HL-60 (cell line): ENCODE measurements around the gene LHX5.

Experiments
- DNase-seq, 2 experiments: peaks; one replicate each; pipeline ENCODE4 v3.0.0-alpha.2; 2010 to 2020; ENCODE audit warnings: low read depth in 1 of 2, low spot score in 1 of 2
- H3K27ac ChIP-seq: fragments of 250-450 bp; sonication (Bioruptor Pico); replicated peaks from 2 replicates; pipeline ENCODE4 v1.5.1; 2020; ENCODE audit warnings: mild to moderate bottlenecking, moderate library complexity
- H3K27me3 ChIP-seq: fragments of 250-450 bp; sonication (Bioruptor Pico); 2 replicates; pipeline ENCODE4 v1.5.1; 2021; ENCODE audit warnings: mild to moderate bottlenecking, moderate library complexity; ENCODE audit not compliant: insufficient read depth, poor library complexity, severe bottlenecking
- H3K4me3 ChIP-seq: replicated peaks from 2 replicates; pipeline ENCODE4 v1.5.1; 2011; ENCODE audit warnings: mild to moderate bottlenecking, control low read depth, low read length; ENCODE audit not compliant: insufficient read depth
- CTCF ChIP-seq: IDR thresholded peaks from one replicate; pipeline ENCODE4 v1.5.1; 2011; ENCODE audit warnings: low read length, control low read depth, inconsistent platforms; ENCODE audit not compliant: insufficient read depth
- GABPA ChIP-seq: IDR thresholded peaks from 2 replicates; pipeline ENCODE4 v1.6.1; 2012; ENCODE audit warnings: low read depth
- POLR2AphosphoS5 ChIP-seq: IDR thresholded peaks from 2 replicates; pipeline ENCODE4 v1.6.1; 2012; ENCODE audit warnings: low read depth
- REST ChIP-seq: IDR thresholded peaks from 2 replicates; pipeline ENCODE4 v1.6.1; 2012; ENCODE audit warnings: low read depth; ENCODE audit not compliant: insufficient replicate concordance
- SPI1 ChIP-seq: IDR thresholded peaks from 2 replicates; pipeline ENCODE4 v1.6.1; 2012; ENCODE audit warnings: low read depth, mild to moderate bottlenecking, borderline replicate concordance

Gene LHX5

GRCh38 chr12:113473942-113474341, 2.3 kb upstream of the LHX5 start:
- H3K4me3 ChIP-seq: no peak overlapping the region
- no peak overlapping the region for H3K27ac ChIP-seq
- DNase-seq: no peak
- peaks cover 91% of the 10 kb centered on the region for H3K27me3 ChIP-seq
- no peak for TF ChIP-seq GABPA
- no peak for TF ChIP-seq CTCF
- TF ChIP-seq SPI1: no peak
- TF ChIP-seq POLR2AphosphoS5: no peak
- TF ChIP-seq REST: no peak

- Histone ChIP-seq H3K27ac (no peak overlapping the region), H3K4me3 (no peak overlapping the region), H3K27me3 (peaks cover 91% of the 10 kb centered on the region)
- no peak for DNase-seq
- no peak for TF ChIP-seq SPI1
- TF ChIP-seq POLR2AphosphoS5: no peak
- no peak for TF ChIP-seq REST
- TF ChIP-seq GABPA: no peak
- TF ChIP-seq CTCF: no peak
Measured at GRCh38 chr12:113473400-113473799, 1.7 kb upstream of the LHX5 start.

GRCh38 chr12:113472191-113473121, 785 bp upstream of the LHX5 start:
- Histone ChIP-seq H3K27ac (no peak overlapping the region), H3K27me3 (peaks cover 92% of the 10 kb centered on the region), H3K4me3 (no peak overlapping the region)
- TF ChIP-seq POLR2AphosphoS5 (no peak), GABPA (no peak), SPI1 (no peak), REST (no peak), CTCF (no peak)
- no peak for DNase-seq
